ENCODE results near the gene ALX4. TPM values are rescaled to one million over a fixed set of nuclear protein-coding genes. Genes with fewer than 3 reads are reported as not detected.

ALX4 gene
- total and polyA plus RNA-seq, 3 donors from 2014 or later, result 0.56 to 1.0 (median 0.58) TPM

GRCh38 chr11:44338698-44339529 is 29.0 kb upstream of the ALX4 start:
- TF ChIP-seq CTCF (IDR thresholded peaks at IDR 0.05) (no peak), POLR2A (IDR thresholded peaks at IDR 0.05) (no peak)
- 88 to 89% methylated on average over 16 of the region's 16 CpGs for WGBS, 2 donors
- H3K4me3 ChIP-seq, result no peak overlapping the region
- intact Hi-C loops (cut with DNase I; ENCODE audit: low total_unique reads), result no loop called here
- no peaks in the 10 kb centered on the region for H3K4me1 ChIP-seq
- no peaks in the 10 kb centered on the region for H3K9me3 ChIP-seq
- H3K27ac ChIP-seq, result no peak overlapping the region
- H3K36me3 ChIP-seq (ENCODE audit: low read depth, missing control alignments), result no peaks in the 10 kb centered on the region
- no peaks in the 10 kb centered on the region for H3K27me3 ChIP-seq
- no peak for DNase-seq

- Histone ChIP-seq H3K4me3 (no peak overlapping the region), H3K27me3 (no peaks in the 10 kb centered on the region), H3K36me3 (ENCODE audit: low read depth, missing control alignments) (no peaks in the 10 kb centered on the region), H3K9me3 (no peaks in the 10 kb centered on the region), H3K27ac (no peak overlapping the region), H3K4me1 (no peaks in the 10 kb centered on the region)
- 49 to 68% methylated on average over 11 of the region's 11 CpGs for whole genome bisulfite sequencing, 2 donors
- DNase-seq, result no peak
- intact Hi-C loops (cut with DNase I; ENCODE audit: low total_unique reads), result no loop called here
- TF ChIP-seq CTCF (IDR thresholded peaks at IDR 0.05) (no peak), POLR2A (IDR thresholded peaks at IDR 0.05) (no peak)
These were observed 28.1 kb upstream of the ALX4 start for GRCh38 chr11:44338026-44338425.

DNA sequence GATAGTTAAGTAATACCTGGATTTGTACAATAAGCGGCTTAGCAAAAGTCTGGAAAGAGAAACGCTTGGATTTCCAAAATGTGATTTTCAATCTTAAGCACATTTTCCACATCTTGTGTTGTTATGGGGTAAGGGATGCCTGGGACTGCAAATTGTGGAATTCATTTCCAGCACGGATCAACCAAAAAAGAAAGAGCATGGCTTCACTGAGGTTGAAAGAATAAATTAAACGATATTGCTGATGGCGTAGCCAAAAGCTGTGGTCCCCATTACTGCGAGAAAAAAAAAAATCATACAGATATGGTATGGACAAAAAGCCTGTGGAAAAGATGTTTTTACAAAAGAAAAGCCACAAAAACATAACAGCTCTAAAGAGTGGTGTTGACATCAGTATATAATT is 26.0 kb upstream of the ALX4 start:
- intact Hi-C loops (cut with DNase I; ENCODE audit: low total_unique reads), result no loop called here
- no peak for TF ChIP-seq CTCF (IDR thresholded peaks at IDR 0.05)
- TF ChIP-seq POLR2A (IDR thresholded peaks at IDR 0.05), result no peak
- WGBS, 2 donors, result 45 to 71% methylated on average over 6 of the region's 6 CpGs
- Histone ChIP-seq H3K4me3 (no peak overlapping the region), H3K36me3 (ENCODE audit: low read depth, missing control alignments) (no peaks in the 10 kb centered on the region), H3K9me3 (no peaks in the 10 kb centered on the region), H3K27ac (no peak overlapping the region), H3K27me3 (no peaks in the 10 kb centered on the region), H3K4me1 (no peaks in the 10 kb centered on the region)
- DNase-seq, result no peak

GRCh38 chr11:44335052-44335760 is 25.3 kb upstream of the ALX4 start:
- Histone ChIP-seq H3K27ac (no peak overlapping the region), H3K9me3 (no peaks in the 10 kb centered on the region), H3K36me3 (ENCODE audit: low read depth, missing control alignments) (no peaks in the 10 kb centered on the region), H3K27me3 (no peaks in the 10 kb centered on the region), H3K4me3 (no peak overlapping the region), H3K4me1 (no peaks in the 10 kb centered on the region)
- 49 to 59% methylated on average over 12 of the region's 12 CpGs for WGBS, 2 donors
- DNase-seq, result no peak
- TF ChIP-seq POLR2A (IDR thresholded peaks at IDR 0.05), result no peak
- TF ChIP-seq CTCF (IDR thresholded peaks at IDR 0.05), result no peak
- intact Hi-C loops (cut with DNase I; ENCODE audit: low total_unique reads), result no loop called here

Measured in testis (tissue), 3 donors.